Activated CD4-positive, CD25-positive, alpha-beta regulatory T cell treated with anti-CD3 and anti-CD28 coated beads, Interleukin-2, amount 50 U/mL, for 24 hours (primary cell): ENCODE data around the gene SNX20.

Experiments
- ATAC-seq, 2 donors: fragments of 150-1000 bp; cut with Tn5 transposase; one replicate each; pipeline ENCODE4 v1.10.0; 2021; ENCODE audit warnings: mild to moderate bottlenecking in 1 of 2, moderate library complexity in 1 of 2

SNX20 gene

GRCh38 chr16:50657241-50657640 is 23.9 kb downstream of the SNX20 start:
- ATAC-seq: no peak

DNA sequence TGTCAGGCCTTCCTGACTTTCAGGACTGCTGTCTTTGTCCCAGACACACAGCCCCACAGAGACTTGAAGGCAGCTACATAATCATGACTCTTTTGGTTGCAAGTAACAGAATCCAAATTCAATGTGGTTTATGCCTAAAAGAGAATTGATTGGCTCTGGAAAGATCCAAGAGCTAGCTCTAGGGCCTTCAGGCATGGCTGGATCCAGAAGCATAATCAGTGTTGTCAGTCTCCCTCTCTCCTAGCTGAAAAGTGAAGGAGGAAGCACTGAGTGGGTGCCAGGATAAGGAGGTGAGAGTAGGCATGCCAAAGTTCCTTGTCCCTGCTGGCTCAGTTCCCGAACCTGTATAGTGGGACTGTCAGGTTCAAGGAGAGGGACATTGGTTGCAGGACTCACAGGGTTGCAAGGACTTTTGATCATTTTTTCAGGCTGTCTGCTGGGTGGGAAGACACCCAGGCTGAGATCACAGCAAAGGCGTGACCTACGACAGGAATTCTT is 25.5 kb downstream of the SNX20 start:
- no peak for ATAC-seq

DNA sequence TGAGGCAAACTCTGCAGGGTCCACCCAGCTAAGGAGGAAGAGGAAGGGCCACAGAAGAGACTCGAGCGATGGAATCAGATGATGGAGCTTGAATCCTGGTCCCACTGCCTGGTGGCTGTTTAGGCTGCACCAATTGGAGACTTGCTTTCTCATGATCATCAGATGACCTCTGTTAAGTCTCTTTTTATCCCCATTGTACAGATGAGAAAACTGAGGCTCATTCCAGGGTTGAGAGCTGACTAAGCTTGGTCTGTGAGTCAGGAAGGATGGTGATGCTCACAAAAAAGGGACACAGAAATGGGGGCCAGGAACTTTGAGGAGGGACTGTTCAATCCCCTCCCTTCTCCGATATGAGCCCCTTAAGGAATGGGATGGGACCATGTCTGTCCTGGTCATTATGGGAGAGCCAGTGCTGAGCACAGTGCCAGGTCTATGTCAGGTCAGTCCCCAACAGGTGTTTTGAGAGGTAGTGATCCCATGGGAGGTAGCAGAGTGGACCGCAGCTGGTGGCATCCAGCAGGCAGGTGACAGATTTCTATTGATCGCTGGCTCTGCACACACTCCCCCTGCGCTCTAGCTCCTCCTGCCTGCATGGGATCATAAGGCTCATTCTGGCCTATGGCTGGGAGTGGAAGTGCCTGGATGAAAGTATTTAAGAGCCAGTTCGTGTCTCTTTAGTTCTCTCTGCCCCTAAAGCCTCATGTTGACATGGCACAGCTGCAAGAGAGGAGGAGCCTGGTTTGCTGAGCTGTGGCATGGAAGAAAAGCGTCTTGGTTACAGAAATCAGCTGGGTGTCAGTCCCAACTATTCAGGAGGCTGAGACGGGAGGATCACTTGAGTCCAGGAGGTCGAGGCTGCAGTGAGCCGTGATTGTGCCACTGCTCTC is 27.2 kb downstream of the SNX20 start:
- ATAC-seq: no peak

DNA sequence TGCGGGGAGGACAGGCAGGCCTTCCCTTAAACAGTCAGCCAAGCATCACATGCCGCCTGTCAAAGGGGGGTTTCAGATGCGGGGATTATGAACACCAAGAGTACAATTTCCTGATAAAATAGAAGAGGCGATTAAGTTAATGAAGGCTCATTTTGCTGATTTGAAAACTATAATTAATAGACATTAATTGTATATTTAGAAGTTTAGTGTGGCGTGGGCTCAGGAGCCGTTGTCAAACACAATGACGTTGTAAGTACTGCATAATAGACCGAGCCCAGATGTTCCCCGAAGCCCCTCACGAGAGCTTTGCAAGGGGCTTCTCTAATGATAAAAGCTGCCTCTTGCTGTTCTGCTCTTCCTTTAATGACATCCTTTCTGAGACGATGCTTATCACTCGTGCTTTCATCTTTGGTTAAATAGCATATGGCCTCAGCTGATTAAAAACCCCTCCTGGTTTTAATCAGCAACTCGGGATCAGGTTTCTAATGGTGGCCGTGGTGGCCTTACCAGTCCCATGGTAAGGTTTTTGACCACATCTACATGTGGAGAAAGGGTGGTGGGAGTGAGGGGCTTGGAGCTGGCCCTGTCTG is 28.2 kb downstream of the SNX20 start:
- ATAC-seq: no peak

GRCh38 chr16:50651835-50652438 is 29.2 kb downstream of the SNX20 start:
- no peak for ATAC-seq

- no peak for ATAC-seq
Observed at GRCh38 chr16:50646345-50646744, 34.8 kb downstream of the SNX20 start.

- ATAC-seq: no peak
Observed at GRCh38 chr16:50645563-50646220, 35.4 kb downstream of the SNX20 start.

DNA sequence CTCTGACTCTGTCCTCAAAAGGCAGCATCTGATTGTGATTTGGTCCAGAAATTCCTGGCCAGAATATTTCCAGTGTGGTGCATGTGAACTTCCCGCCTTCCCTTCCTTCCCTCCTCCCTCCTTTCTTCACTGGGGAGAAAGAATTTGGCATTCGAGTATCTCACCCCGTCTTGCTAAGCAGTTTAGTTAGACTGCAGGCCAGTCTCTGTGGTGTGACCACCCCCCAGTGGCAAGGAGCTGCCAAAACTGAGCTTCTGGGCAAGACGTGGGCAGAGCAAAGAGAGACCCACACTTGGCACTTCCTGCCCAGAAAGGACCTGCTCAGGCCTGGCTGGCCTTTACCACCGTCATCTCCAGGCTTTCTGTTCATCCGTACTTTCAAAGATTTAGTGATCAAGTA is 36.4 kb downstream of the SNX20 start:
- ATAC-seq: no peak

DNA sequence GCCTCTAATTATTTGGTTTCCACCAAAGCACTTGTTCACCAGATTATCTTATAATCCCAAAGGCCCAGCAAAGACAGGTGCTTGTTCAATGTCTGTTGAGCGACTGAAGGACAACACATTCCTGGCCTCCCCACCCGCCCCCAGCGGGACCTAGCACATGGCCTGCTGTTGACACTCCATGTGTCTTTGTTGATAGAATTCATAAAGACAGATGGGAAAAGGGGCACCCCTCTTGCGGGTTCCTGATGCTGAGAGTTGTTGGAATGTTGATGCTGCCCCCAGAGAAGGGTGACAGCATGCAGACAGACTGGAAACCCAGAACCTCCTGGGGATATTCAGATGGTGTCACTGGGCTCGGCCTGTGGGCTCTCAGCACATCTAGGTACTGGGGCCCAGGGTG is 36.9 kb downstream of the SNX20 start:
- ATAC-seq: no peak

- ATAC-seq: no peak
Observed at GRCh38 chr16:50643192-50643591, 37.9 kb downstream of the SNX20 start.

GRCh38 chr16:50642349-50642748 is 38.8 kb downstream of the SNX20 start:
- ATAC-seq: peak; percentile 66 to 72

- no peak for ATAC-seq
Observed at GRCh38 chr16:50641818-50642187, 39.3 kb downstream of the SNX20 start.

DNA sequence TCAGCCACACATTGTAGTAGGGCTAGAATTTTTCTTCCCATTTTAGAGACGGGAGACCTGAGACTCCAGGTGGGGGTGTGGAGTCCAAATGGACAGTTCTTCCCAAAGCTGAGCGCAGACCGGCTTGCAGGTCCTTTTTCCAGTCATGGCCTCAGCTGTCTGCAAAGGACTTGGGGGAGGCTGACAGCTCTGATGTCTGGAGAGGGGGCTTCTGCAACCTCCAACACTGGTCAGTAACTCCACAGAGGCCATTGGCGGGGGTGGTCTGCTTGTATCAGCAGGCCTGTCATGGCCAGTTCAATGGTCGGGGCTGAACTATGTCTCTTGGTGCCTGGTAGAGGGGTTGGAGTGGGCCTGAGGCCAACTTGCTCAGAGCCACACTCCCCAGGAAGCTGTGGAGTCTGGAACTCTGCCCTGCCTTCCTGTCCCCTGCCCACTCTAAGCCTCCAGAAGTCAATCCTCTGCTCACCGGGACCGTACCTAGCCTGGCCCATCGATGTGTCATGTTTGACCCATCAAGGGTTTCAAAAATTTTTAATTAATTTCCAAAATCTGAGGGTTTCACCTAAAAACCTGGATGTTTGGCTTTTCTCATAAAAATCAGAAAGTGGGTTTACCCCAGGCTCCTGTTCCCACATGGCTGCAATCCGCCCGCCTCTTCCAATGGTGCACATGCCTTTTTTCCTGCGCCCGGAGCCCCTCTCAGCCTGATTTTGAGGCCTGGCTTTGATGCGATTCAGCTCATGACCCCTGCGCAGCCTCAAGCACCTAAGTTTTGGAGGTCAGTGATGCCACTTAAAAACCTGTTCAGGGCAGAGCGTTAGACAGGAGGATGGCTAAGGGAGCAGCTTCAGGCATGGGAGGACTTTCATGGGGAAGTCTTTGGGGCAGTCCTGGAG is 39.9 kb downstream of the SNX20 start:
- no peak for ATAC-seq

DNA sequence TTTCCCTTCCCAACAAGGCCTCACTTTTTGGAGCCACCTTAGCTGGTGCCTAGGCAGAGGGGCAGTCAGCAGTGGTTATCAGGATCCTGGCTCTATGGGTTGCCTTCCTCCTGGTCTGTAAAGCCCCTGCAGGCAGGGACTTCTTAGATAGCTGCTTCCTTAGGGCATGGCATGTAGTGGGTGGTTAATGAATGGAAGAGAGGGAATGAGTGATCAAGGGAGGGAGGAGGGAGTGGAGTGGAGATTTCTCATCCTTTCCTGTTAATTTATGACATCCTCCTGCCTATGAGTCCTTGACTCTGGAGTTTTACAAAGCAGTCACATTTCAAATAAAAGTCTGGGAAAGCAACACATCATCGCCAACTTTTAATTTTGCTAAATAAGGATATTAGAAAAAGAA is 40.7 kb downstream of the SNX20 start:
- no peak for ATAC-seq

DNA sequence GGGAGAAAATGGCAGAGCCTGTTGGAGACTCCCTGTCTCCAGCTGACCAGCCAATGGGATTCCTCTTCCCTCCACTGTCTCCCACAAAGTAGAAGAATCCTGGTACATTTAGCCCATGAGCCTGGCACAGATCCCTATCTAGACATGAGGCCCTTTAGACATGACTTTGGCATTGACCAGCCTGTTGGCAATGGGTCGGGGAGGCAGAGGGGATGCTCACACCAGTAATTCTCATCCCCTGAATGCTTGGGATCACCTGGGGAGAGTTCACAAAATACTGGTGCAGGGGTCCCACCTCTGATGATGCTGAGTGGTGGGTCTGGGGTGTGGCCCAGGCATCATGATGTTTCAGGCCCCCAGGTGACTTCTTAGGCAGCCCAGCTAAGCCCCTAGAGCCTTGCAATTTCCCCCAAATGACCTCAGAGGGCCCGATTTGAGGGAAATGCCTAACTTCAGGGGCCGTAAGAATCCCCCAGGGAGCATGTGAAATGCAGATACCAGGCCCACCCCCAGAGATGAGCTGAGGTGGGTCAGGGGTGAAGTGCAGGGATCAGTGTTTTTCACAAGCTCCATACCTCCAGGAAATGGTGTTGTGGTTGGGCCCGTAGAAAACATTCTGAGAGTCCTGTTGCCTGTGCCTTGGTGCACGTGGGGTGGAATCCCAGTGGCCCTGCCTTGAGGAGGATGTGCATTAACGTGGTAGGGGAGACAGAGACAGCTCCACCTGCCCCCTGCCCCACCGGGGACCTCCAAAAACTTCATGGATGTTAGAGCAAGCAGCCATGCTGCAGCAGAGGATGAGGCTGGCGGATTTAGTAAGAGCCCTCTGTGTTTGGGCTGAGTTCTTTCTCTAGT is 42.1 kb downstream of the SNX20 start:
- no peak for ATAC-seq

GRCh38 chr16:50637716-50638602 is 43.2 kb downstream of the SNX20 start:
- no peak for ATAC-seq

DNA sequence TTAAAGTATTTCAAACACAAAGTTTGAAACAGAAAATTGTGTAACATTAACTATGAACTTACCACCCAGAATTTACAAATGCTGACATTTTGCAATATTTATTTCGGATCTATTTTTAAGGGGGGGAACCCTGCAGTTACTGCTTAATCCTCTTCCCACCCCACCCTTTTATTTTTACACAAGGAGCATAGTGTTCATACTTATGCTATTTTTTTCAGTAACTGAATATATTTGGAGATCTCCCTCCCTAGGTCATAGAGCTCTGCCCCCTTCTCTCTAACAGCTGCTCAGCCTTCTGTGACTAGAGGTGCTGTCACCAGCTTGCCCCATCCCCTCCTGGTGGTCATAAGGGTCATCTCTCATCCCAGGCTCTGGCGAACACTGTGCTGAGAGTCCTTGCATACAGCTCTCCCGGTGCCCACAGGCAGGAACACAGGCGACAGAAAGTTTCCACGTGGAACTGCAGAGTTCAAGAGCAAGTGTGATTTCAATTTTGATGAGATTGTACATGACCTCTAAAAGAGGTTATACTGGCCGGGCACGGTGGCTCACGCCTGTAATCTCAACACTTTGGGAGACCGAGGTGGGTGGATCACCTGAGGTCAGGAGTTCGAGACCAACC is 44.2 kb downstream of the SNX20 start:
- ATAC-seq: no peak

GRCh38 chr16:50635505-50636392 is 45.4 kb downstream of the SNX20 start:
- peak in 1 of 2 donors; percentile 45 for ATAC-seq

- no peak for ATAC-seq
Observed at GRCh38 chr16:50634947-50635346, 46.2 kb downstream of the SNX20 start.
